Right lobe of liver (tissue), 6 donors: ENCODE results near the gene MYO7B. TPM values are rescaled to one million over a fixed set of nuclear protein-coding genes. Genes with fewer than 3 reads are reported as not detected.

Experiments
- ATAC-seq, 4 donors: fragments of 200-7000 bp; cut with Tn5 transposase; one replicate each; pipeline ENCODE4 v1.9.1; 2020; ENCODE audit warnings: mild to moderate bottlenecking in 4 of 4, moderate library complexity in 4 of 4
- DNase-seq, 3 donors: peaks; one replicate each; pipeline ENCODE4 v3.0.0-alpha.2; 2020
- H3K27ac ChIP-seq, 3 donors: fragments of 200-600 bp; one replicate each; pipeline ENCODE4 v1.8.0; 2022
- H3K27me3 ChIP-seq, 2 donors: fragments of 200-600 bp; one replicate each; pipeline ENCODE4 v1.8.0; 2022
- H3K36me3 ChIP-seq, 4 donors: fragments of 200-600 bp; sonication (generic) in 1 of 4; one replicate each; pipeline versions ENCODE4 v1.5.1 to v1.8.0; 2017 to 2022; ENCODE audit warnings: control low read depth in 1 of 4
- H3K4me1 ChIP-seq, 4 donors: fragments of 200-600 bp; sonication (generic) in 1 of 4; one replicate each; pipeline versions ENCODE4 v1.5.1 to v1.8.0; 2017 to 2022; ENCODE audit warnings: control low read depth in 1 of 4
- H3K4me3 ChIP-seq, 3 donors: fragments of 200-600 bp; one replicate each; pipeline ENCODE4 v1.8.0; 2022
- H3K9me3 ChIP-seq, 4 donors: fragments of 200-600 bp; sonication (generic) in 1 of 4; one replicate each; pipeline versions ENCODE4 v1.5.1 to v1.8.0; 2017 to 2022; ENCODE audit warnings: control low read depth in 1 of 4
- CTCF ChIP-seq, 4 donors: fragments of 200-600 bp in 3 of 4; fragments of 450-650 bp in 1 of 4; IDR thresholded peaks; one replicate each; pipeline versions ENCODE4 v1.5.1 to v1.8.0; 2016 to 2022; ENCODE audit warnings: antibody characterized with exemption in 4 of 4, mild to moderate bottlenecking in 2 of 4
- POLR2A ChIP-seq: fragments of 450-650 bp; IDR thresholded peaks from one replicate; pipeline ENCODE4 v1.6.1; 2017; ENCODE audit warnings: antibody characterized with exemption, mild to moderate bottlenecking
- WGBS: methylation state at CpG from one replicate; pipeline ENCODE4 v1.1.6; 2018; ENCODE audit warnings: low coverage, low lambda C conversion rate; ENCODE audit not compliant: insufficient coverage; ENCODE audit errors: missing lambda C conversion rate; 5-methylcytosine and 5-hydroxymethylcytosine counted together
- intact Hi-C, 2 donors: fragments of 100-400 bp; cut with DNase I; formaldehyde crosslinking; loops; one replicate each; pipeline versions ENCODE4 v1.11.2 to v1.14.1; 2022
- total RNA-seq, 6 experiments: library from RNA; depleted of rRNA in 2 of 6; stranded (reverse); fragments of >200 nt in 2 of 6; fragmentation: NEBNext Ultra II Directional in 3 of 6; extraction: Animal tissue kit (Norgen Biotek cat#: 25700) in 3 of 6; gene quantifications; one replicate each; pipeline versions ENCODE4 v1.1.0 to v1.2.4, GENCODE V29; 2016 to 2023
- donor health status: DM: no; HTN: yes; CAD: no.
- donor health status: DM: no; HTN: no; CAD: no.
- donor health status: DM: no; HTN: no; CAD: no.
- donor health status: DM: no; HTN: yes; CAD: no.
- donor health status: DM: no; HTN: yes; CAD: no.

Gene MYO7B
- total RNA-seq, 6 experiments from 2014 or later = 0.21 to 2.7 (median 0.37) TPM; not detected in 1

GRCh38 chr2:127575941-127576432 is 40.5 kb downstream of the MYO7B start:
- H3K36me3 ChIP-seq = no peaks in the 10 kb centered on the region
- H3K4me3 ChIP-seq = no peak overlapping the region
- intact Hi-C loops = no loop called here
- no peak for DNase-seq
- TF ChIP-seq POLR2A (no peak), CTCF (IDR thresholded peaks at IDR 0.05) (no peak)
- ATAC-seq = no peak
- H3K27me3 ChIP-seq = no peaks in the 10 kb centered on the region
- no peaks in the 10 kb centered on the region for H3K9me3 ChIP-seq
- H3K27ac ChIP-seq = no peak overlapping the region
- H3K4me1 ChIP-seq = no peaks in the 10 kb centered on the region
- WGBS = 70% methylated on average over 7 of the region's 11 CpGs

- H3K36me3 ChIP-seq = no peaks in the 10 kb centered on the region
- no peak overlapping the region for H3K27ac ChIP-seq
- WGBS = 88% methylated on average over 4 of the region's 26 CpGs
- H3K4me3 ChIP-seq = no peak overlapping the region
- intact Hi-C loops = no loop called here
- H3K9me3 ChIP-seq = no peaks in the 10 kb centered on the region
- no peaks in the 10 kb centered on the region for H3K4me1 ChIP-seq
- ATAC-seq (peak; percentile 51 to 88 (median 60)), DNase-seq (peak in 2 of 3 donors; percentile 40 to 78)
- H3K27me3 ChIP-seq = no peaks in the 10 kb centered on the region
- no peak for TF ChIP-seq POLR2A
These were observed 41.1 kb downstream of the MYO7B start for GRCh38 chr2:127576433-127577207.

DNA sequence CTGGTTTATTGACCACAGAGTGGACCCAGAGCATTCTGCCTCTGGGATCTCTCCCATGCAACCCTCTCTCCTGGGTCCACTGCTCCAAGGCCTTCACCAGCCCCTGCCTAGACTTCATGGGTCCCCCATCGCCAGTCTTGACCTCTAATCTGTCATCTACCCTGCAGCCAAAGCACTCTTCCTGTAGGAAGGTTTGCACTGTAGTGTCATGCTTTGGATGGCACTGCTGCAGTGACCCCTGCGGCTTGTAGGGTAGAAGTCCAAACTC is 41.7 kb downstream of the MYO7B start:
- WGBS = 33% methylated on average over 2 of the region's 2 CpGs

DNA sequence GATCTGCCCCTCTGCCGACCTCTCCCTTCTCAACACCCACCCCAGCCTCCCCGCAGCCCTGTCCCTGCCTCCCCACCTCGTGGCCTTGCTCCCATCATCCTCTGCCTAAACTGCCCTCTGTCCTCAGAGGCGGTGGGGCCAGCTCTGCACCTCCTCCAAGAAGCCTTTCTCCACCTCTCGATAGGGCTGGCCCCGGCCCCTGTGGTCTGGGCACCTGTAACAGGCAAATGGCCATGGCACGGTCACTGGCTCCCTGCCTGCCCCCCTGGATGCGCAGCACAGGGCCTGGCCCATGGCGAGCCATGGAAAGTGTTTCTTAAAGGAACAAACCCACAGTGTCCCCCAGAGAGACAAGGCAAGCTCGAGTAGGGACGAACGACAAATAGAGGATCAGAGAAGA is 42.0 kb downstream of the MYO7B start:
- 62% methylated on average over 4 of the region's 12 CpGs for WGBS
- no peak overlapping the region for H3K27ac ChIP-seq
- no peak for TF ChIP-seq CTCF (IDR thresholded peaks at IDR 0.05)
- H3K36me3 ChIP-seq = no peaks in the 10 kb centered on the region
- no peaks in the 10 kb centered on the region for H3K9me3 ChIP-seq
- no peaks in the 10 kb centered on the region for H3K4me1 ChIP-seq
- no peaks in the 10 kb centered on the region for H3K27me3 ChIP-seq
- no peak overlapping the region for H3K4me3 ChIP-seq
- intact Hi-C loops = no loop called here
- DNase-seq (no peak), ATAC-seq (no peak)

More for the DNA sequence above, 41.7 kb downstream of the MYO7B start:
- H3K36me3 ChIP-seq = no peaks in the 10 kb centered on the region
- ATAC-seq (no peak), DNase-seq (no peak)
- intact Hi-C loops = no loop called here
- H3K27ac ChIP-seq = no peak overlapping the region
- TF ChIP-seq POLR2A (no peak), CTCF (IDR thresholded peaks at IDR 0.05) (no peak)
- H3K4me3 ChIP-seq = no peak overlapping the region
- no peaks in the 10 kb centered on the region for H3K4me1 ChIP-seq
- no peaks in the 10 kb centered on the region for H3K9me3 ChIP-seq
- H3K27me3 ChIP-seq = no peaks in the 10 kb centered on the region

GRCh38 chr2:127577973-127578372 is 42.5 kb downstream of the MYO7B start:
- WGBS = no CpG with 5 or more reads among the region's 11 CpGs
- Histone ChIP-seq H3K4me1 (no peaks in the 10 kb centered on the region), H3K36me3 (no peaks in the 10 kb centered on the region), H3K27me3 (no peaks in the 10 kb centered on the region), H3K9me3 (no peaks in the 10 kb centered on the region), H3K27ac (no peak overlapping the region), H3K4me3 (no peak overlapping the region)
- intact Hi-C loops = no loop called here
- TF ChIP-seq POLR2A = no peak
- no peak for TF ChIP-seq CTCF (IDR thresholded peaks at IDR 0.05)
- DNase-seq (no peak), ATAC-seq (no peak)
